Upper lobe of left lung (tissue), 4 donors: ENCODE measurements around the gene RBM19.

Source experiments
- POLR2A ChIP-seq, 4 donors: fragments of 450-650 bp; IDR thresholded peaks; one replicate each; pipeline ENCODE4 v1.5.1; 2016 to 2017; ENCODE audit warnings: antibody characterized with exemption in 4 of 4, mild to moderate bottlenecking in 2 of 4
- TF ChIP-seq, protein P1 (sequence below), 6 experiments: fragments of 450-650 bp in 4 of 6; fragments of 200-600 bp in 2 of 6; sonication (generic) in 2 of 6; IDR thresholded peaks; one replicate each; pipeline ENCODE4 v1.5.1; 2016 to 2019; ENCODE audit warnings: antibody characterized with exemption in 6 of 6

DNA sequence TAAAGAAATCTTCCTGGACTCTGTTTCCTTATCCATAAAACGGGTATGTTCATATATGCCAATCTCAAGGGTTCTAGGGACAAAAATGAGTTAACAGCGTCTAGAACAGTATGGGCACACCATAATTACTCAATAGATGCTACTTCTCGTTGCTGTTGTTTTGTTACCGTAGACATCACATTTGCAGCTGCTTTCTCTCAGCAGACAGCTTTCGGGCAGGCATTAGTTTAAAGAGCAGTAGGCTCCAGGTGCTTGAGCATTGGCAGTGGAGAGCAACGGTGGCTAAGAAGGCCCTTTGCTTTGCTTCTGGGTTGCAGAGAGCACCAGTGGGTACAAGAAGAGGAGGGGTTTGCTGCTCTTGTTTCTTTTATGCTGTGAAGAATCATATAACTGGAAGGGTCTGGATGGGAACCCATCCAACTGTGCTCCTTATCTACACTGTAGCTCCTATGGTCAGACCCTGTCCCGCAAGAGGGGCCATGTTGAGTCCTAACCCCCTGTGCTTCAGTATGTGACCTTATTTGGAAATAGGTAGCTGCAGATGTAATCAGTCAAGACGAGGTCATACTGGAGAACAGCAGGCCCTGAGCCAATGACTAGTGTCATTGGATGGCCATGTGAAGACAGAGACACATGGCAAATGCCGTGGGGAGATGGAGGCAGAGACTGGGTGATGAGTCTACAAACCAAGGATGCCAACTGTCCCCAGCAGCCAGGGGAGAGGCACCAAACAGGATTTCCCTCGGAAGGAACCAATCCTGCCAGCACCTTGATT lies 120.0 kb downstream of the RBM19 start:
- TF ChIP-seq, protein P1, sequence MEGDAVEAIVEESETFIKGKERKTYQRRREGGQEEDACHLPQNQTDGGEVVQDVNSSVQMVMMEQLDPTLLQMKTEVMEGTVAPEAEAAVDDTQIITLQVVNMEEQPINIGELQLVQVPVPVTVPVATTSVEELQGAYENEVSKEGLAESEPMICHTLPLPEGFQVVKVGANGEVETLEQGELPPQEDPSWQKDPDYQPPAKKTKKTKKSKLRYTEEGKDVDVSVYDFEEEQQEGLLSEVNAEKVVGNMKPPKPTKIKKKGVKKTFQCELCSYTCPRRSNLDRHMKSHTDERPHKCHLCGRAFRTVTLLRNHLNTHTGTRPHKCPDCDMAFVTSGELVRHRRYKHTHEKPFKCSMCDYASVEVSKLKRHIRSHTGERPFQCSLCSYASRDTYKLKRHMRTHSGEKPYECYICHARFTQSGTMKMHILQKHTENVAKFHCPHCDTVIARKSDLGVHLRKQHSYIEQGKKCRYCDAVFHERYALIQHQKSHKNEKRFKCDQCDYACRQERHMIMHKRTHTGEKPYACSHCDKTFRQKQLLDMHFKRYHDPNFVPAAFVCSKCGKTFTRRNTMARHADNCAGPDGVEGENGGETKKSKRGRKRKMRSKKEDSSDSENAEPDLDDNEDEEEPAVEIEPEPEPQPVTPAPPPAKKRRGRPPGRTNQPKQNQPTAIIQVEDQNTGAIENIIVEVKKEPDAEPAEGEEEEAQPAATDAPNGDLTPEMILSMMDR (IDR thresholded peaks at IDR 0.05), result no peak
- TF ChIP-seq POLR2A (IDR thresholded peaks at IDR 0.05), result no peak
